Activated naive CD4-positive, alpha-beta T cell treated with Interleukin-2 at 50 U/mL for 16 hours (primary cell): ENCODE measurements around the gene CLIP3.
A peak's percentile ranks its signal among the peaks of the same experiment; 100 is the strongest.
"Not testable (repeated sequence)": the region's sequence is repeated elsewhere in the genome, so short reads cannot be mapped to it uniquely, and the experiment has no call there.

Source experiments
- DNase-seq: peaks from one replicate; pipeline ENCODE4 v3.0.0-alpha.2; 2020

CLIP3 gene

GRCh38 chr19:36008336-36008978 is 24.2 kb downstream of the CLIP3 start, which contains the start of gene SYNE4:
Gene SYNE4, minus strand, starts transcription at chr19:36008813. Its CDS starts 132 bp downstream, at chr19:36008681.
- no peak for DNase-seq

GRCh38 chr19:36006955-36007354 is 25.7 kb downstream of the CLIP3 start:
- no peak for DNase-seq

- DNase-seq, result no peak
These were observed 29.4 kb downstream of the CLIP3 start for GRCh38 chr19:36003284-36003683.

- DNase-seq, result no peak
These were observed 31.1 kb downstream of the CLIP3 start for GRCh38 chr19:36001605-36002004.

- DNase-seq, result no peak
These were observed 35.9 kb downstream of the CLIP3 start for GRCh38 chr19:35996777-35997176.

GRCh38 chr19:35995048-35995993 is 37.4 kb downstream of the CLIP3 start, which contains the start of gene SDHAF1:
Gene SDHAF1, plus strand, starts transcription at chr19:35995188. Its CDS starts 87 bp downstream, at chr19:35995275.
- peak; percentile 95 for DNase-seq

- no peak for DNase-seq
These were observed 38.6 kb downstream of the CLIP3 start for GRCh38 chr19:35993923-35994598.

- DNase-seq, result no peak
These were observed 39.5 kb downstream of the CLIP3 start for GRCh38 chr19:35992907-35993765.

GRCh38 chr19:35991731-35992450 is 40.8 kb downstream of the CLIP3 start:
- DNase-seq, result no peak

GRCh38 chr19:35990771-35991730 is 41.6 kb downstream of the CLIP3 start:
- DNase-seq, result no peak

GRCh38 chr19:35990156-35990555 is 42.5 kb downstream of the CLIP3 start:
- DNase-seq, result no peak

GRCh38 chr19:35988824-35989223 is 43.8 kb downstream of the CLIP3 start:
- no peak for DNase-seq

- DNase-seq, result no peak
These were observed 45.1 kb downstream of the CLIP3 start for GRCh38 chr19:35987571-35987896.

- peak; percentile 13 for DNase-seq
These were observed 45.8 kb downstream of the CLIP3 start for GRCh38 chr19:35986664-35987570.

GRCh38 chr19:35986111-35986510 is 46.6 kb downstream of the CLIP3 start:
- no peak for DNase-seq

GRCh38 chr19:35983177-35983576 is 49.5 kb downstream of the CLIP3 start:
- no peak for DNase-seq

GRCh38 chr19:35980997-35981396 is 51.7 kb downstream of the CLIP3 start:
- not testable (repeated sequence) for DNase-seq

- DNase-seq, result no peak
These were observed 53.8 kb downstream of the CLIP3 start for GRCh38 chr19:35978832-35979365.

GRCh38 chr19:35978271-35978670 is 54.4 kb downstream of the CLIP3 start:
- no peak for DNase-seq
